Stomach smooth muscle (tissue), 2 donors: ENCODE measurements around the gene PSMG3.

Experiments
- H3K27ac ChIP-seq: one replicate; pipeline ENCODE4 v1.7.0; 2013; ENCODE audit warnings: mild to moderate bottlenecking, low read length, inconsistent platforms
- H3K27me3 ChIP-seq, 2 donors: one replicate each; pipeline ENCODE4 v1.7.0; 2013; ENCODE audit warnings: low read length in 2 of 2; ENCODE audit not compliant: insufficient read depth in 2 of 2, control insufficient read depth in 1 of 2
- H3K36me3 ChIP-seq, 2 donors: one replicate each; pipeline ENCODE4 v1.7.0; 2013; ENCODE audit warnings: low read length in 2 of 2; ENCODE audit not compliant: control insufficient read depth in 2 of 2, insufficient read depth in 2 of 2
- H3K4me1 ChIP-seq: one replicate; pipeline ENCODE4 v1.7.0; 2013; ENCODE audit warnings: low read length; ENCODE audit not compliant: control insufficient read depth, insufficient read depth
- H3K4me3 ChIP-seq, 2 donors: one replicate each; pipeline ENCODE4 v1.7.0; 2013; ENCODE audit warnings: low read length in 2 of 2
- H3K9ac ChIP-seq, 2 donors: one replicate each; pipeline ENCODE4 v1.7.0; 2013; ENCODE audit warnings: low read length in 2 of 2, mild to moderate bottlenecking in 1 of 2
- H3K9me3 ChIP-seq, 2 donors: one replicate each; pipeline ENCODE4 v1.7.0; 2013; ENCODE audit warnings: low read length in 2 of 2; ENCODE audit not compliant: control insufficient read depth in 2 of 2
- donor health status: healthy.
- donor health status: Pancreatic carcinoma.

Gene PSMG3

GRCh38 chr7:1536743-1537534 is 32.9 kb downstream of the PSMG3 start:
- Histone ChIP-seq H3K27ac (peak overlapping the region; percentile 98), H3K9me3 (no peaks in the 10 kb centered on the region), H3K9ac (peak overlapping the region; percentile 85 to 92), H3K27me3 (no peaks in the 10 kb centered on the region), H3K36me3 (peaks cover 7 to 14% of the 10 kb centered on the region in 2 donors), H3K4me3 (peak overlapping the region; percentile 77 to 81), H3K4me1 (peaks cover 55% of the 10 kb centered on the region)

GRCh38 chr7:1536455-1536742 is 33.4 kb downstream of the PSMG3 start:
- H3K4me3 ChIP-seq = peak overlapping the region; percentile 77 to 81
- H3K9ac ChIP-seq = peak overlapping the region; percentile 85 to 92
- H3K4me1 ChIP-seq = peaks cover 61% of the 10 kb centered on the region
- peaks cover 7 to 14% of the 10 kb centered on the region in 2 donors for H3K36me3 ChIP-seq
- H3K9me3 ChIP-seq = no peaks in the 10 kb centered on the region
- peak overlapping the region; percentile 98 for H3K27ac ChIP-seq
- H3K27me3 ChIP-seq = no peaks in the 10 kb centered on the region

DNA sequence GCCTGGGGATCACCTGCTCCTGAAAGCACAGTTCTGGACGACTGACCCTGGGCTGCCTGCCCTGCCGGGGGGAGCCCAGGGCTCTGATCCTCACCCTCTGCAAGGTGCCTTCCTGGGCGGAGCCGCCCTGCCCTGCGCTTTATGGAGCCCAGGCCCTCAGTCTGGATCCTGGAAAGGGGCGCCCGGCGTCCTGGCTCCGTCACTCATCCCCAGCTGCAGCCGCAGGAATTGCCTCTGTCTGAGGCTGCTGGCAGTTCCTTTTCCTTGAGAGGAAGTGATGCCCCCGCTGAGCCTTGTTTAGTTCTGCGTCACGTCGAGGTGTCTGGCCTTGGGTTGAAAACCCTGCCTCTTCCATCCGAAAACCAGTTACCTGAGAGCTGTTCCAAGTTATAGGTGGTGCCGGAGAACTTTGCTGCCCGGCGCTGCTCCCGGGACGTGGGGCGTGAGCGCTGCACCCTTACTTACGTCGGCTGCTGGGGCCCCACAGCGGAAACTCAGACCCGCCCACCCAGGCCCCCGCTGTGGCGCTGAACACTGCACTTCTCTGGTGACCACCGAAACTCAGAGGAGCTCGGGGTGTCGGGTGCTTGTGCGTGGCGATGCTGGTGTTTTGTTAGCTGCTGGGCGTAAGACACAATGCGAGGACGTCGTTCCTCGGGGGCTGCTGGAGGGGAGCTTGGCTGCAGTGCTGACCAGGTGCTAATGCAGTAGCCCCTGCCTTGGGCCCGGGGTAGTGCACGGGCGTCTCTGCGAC is 34.0 kb downstream of the PSMG3 start:
- no peak overlapping the region for H3K4me3 ChIP-seq
- H3K9ac ChIP-seq = no peak overlapping the region
- peaks cover 61% of the 10 kb centered on the region for H3K4me1 ChIP-seq
- no peaks in the 10 kb centered on the region for H3K9me3 ChIP-seq
- H3K27me3 ChIP-seq = no peaks in the 10 kb centered on the region
- H3K36me3 ChIP-seq = peaks cover 5 to 12% of the 10 kb centered on the region in 2 donors
- H3K27ac ChIP-seq = peak overlapping the region; percentile 98

GRCh38 chr7:1535100-1535458 is 34.8 kb downstream of the PSMG3 start:
- Histone ChIP-seq H3K9ac (no peak overlapping the region), H3K27me3 (no peaks in the 10 kb centered on the region), H3K9me3 (no peaks in the 10 kb centered on the region), H3K36me3 (peaks cover 0 to 7% of the 10 kb centered on the region in 2 donors), H3K27ac (no peak overlapping the region), H3K4me1 (peaks cover 64% of the 10 kb centered on the region), H3K4me3 (no peak overlapping the region)

- H3K4me1 ChIP-seq = peaks cover 67% of the 10 kb centered on the region
- no peaks in the 10 kb centered on the region for H3K9me3 ChIP-seq
- peaks cover 0 to 2% of the 10 kb centered on the region in 2 donors for H3K27me3 ChIP-seq
- peak overlapping the region; percentile 96 for H3K27ac ChIP-seq
- H3K4me3 ChIP-seq = no peak overlapping the region
- no peak overlapping the region for H3K9ac ChIP-seq
- H3K36me3 ChIP-seq = peaks cover 0 to 2% of the 10 kb centered on the region in 2 donors
Measured at GRCh38 chr7:1534330-1535099, 35.3 kb downstream of the PSMG3 start.

- H3K27ac ChIP-seq = peak overlapping the region; percentile 96
- H3K27me3 ChIP-seq = peaks cover 0 to 2% of the 10 kb centered on the region in 2 donors
- no peaks in the 10 kb centered on the region for H3K36me3 ChIP-seq
- H3K4me3 ChIP-seq = peak overlapping the region; percentile 79 to 83
- H3K9me3 ChIP-seq = no peaks in the 10 kb centered on the region
- H3K4me1 ChIP-seq = peaks cover 63% of the 10 kb centered on the region
- peak overlapping the region; percentile 75 to 81 for H3K9ac ChIP-seq
Measured at GRCh38 chr7:1533547-1534329, 36.1 kb downstream of the PSMG3 start.

- peak overlapping the region; percentile 75 to 81 for H3K9ac ChIP-seq
- peaks cover 0 to 2% of the 10 kb centered on the region in 2 donors for H3K27me3 ChIP-seq
- peak overlapping the region; percentile 79 to 83 for H3K4me3 ChIP-seq
- H3K4me1 ChIP-seq = peaks cover 57% of the 10 kb centered on the region
- no peaks in the 10 kb centered on the region for H3K9me3 ChIP-seq
- H3K27ac ChIP-seq = peak overlapping the region; percentile 96
- no peaks in the 10 kb centered on the region for H3K36me3 ChIP-seq
Measured at GRCh38 chr7:1533255-1533546, 36.6 kb downstream of the PSMG3 start.

GRCh38 chr7:1532456-1533254 is 37.2 kb downstream of the PSMG3 start:
- H3K36me3 ChIP-seq = no peaks in the 10 kb centered on the region
- no peaks in the 10 kb centered on the region for H3K9me3 ChIP-seq
- peak overlapping the region; percentile 96 for H3K27ac ChIP-seq
- peak overlapping the region; percentile 79 to 83 for H3K4me3 ChIP-seq
- H3K27me3 ChIP-seq = peaks cover 2% of the 10 kb centered on the region in 2 donors
- H3K4me1 ChIP-seq = peaks cover 52% of the 10 kb centered on the region
- H3K9ac ChIP-seq = peak overlapping the region; percentile 75 to 81

- H3K36me3 ChIP-seq = no peaks in the 10 kb centered on the region
- peaks cover 46% of the 10 kb centered on the region for H3K4me1 ChIP-seq
- H3K9ac ChIP-seq = peak overlapping the region; percentile 75 to 81
- no peaks in the 10 kb centered on the region for H3K9me3 ChIP-seq
- peak overlapping the region; percentile 79 to 83 for H3K4me3 ChIP-seq
- peak overlapping the region; percentile 96 for H3K27ac ChIP-seq
- H3K27me3 ChIP-seq = peaks cover 2% of the 10 kb centered on the region in 2 donors
Measured at GRCh38 chr7:1531979-1532455, 37.8 kb downstream of the PSMG3 start.
